Measurements from ENCODE around the gene MICALL1.

MICALL1 gene

GRCh38 chr22:37989146-37990045 is 83.3 kb downstream of the MICALL1 start:
- no peak for DNase-seq (ENCODE audit: insufficient read length, low spot score)
- no peak for FAIRE-seq
- TF ChIP-seq, protein P1, sequence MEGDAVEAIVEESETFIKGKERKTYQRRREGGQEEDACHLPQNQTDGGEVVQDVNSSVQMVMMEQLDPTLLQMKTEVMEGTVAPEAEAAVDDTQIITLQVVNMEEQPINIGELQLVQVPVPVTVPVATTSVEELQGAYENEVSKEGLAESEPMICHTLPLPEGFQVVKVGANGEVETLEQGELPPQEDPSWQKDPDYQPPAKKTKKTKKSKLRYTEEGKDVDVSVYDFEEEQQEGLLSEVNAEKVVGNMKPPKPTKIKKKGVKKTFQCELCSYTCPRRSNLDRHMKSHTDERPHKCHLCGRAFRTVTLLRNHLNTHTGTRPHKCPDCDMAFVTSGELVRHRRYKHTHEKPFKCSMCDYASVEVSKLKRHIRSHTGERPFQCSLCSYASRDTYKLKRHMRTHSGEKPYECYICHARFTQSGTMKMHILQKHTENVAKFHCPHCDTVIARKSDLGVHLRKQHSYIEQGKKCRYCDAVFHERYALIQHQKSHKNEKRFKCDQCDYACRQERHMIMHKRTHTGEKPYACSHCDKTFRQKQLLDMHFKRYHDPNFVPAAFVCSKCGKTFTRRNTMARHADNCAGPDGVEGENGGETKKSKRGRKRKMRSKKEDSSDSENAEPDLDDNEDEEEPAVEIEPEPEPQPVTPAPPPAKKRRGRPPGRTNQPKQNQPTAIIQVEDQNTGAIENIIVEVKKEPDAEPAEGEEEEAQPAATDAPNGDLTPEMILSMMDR (IDR thresholded peaks at IDR 0.05; ENCODE audit: insufficient read depth, missing control alignments): no peak

- no peak for DNase-seq (ENCODE audit: insufficient read length, low spot score)
- TF ChIP-seq, protein P1 (IDR thresholded peaks at IDR 0.05; ENCODE audit: insufficient read depth, missing control alignments): no peak
- no peak for FAIRE-seq
Observed at GRCh38 chr22:37990301-37990700, 84.2 kb downstream of the MICALL1 start.

DNA sequence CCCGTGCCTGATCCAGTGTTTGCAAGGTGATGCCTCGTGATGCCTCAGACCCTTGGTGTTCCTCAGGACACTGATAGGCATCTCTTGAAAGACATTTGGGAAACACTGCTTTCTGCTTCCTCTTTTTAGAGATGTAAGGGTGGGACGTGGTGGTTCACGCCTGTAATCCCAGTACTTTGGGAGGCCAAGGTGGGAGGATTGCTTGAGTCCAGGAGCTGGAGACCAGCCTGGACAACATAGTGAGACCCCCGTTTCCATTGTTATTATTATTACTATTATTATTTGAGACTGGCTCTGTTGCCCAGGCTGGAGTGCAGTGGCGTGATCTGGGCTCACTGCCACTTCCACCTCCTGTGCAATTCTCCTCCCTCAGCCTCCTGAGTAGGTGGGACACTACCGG is 84.8 kb downstream of the MICALL1 start:
- FAIRE-seq (no peak), DNase-seq (ENCODE audit: insufficient read length, low spot score) (no peak)
- TF ChIP-seq, protein P1 (IDR thresholded peaks at IDR 0.05; ENCODE audit: insufficient read depth, missing control alignments): no peak

DNA sequence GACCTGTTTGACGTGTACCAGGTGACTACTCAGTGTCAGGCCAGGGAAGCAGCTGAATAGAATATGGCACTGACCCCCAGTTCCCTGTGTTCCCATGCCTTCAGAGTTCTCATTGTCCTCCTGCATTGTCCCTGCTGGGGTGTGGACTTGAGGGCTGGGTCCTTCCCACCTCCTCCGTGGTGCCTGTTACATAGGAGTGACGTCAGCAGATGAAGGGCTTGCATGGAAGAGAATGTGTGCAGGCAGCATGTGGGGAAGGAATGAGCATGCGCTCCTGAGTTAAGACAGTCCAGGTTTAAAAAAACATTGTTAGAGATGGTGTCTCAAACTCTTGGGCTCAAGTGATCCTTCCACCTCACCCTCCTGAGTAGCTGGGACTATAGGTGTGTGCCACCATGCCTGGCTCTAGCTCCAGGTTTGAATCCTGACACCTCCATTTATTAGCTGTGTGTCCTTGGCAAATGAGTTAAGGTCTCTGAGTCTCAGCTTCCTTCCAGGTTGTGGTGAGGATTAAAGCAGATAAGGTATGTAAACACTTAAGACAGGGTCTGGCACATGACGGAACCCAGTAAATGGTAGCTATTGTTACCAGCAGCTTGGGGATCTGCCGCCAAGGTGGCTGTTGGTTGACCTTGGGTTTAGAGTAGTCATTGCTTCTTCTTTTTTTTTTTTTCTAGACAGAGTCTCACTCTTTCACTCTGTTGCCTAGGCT is 85.8 kb downstream of the MICALL1 start:
- TF ChIP-seq, protein P1 (IDR thresholded peaks at IDR 0.05; ENCODE audit: insufficient read depth, missing control alignments): no peak
- FAIRE-seq (no peak), DNase-seq (ENCODE audit: insufficient read length, low spot score) (no peak)

Data from D721Med (cell line).